ENCODE data around the gene UBAC2.
A peak's percentile ranks its signal among the peaks of the same experiment; 100 is the strongest.

Gene UBAC2

DNA sequence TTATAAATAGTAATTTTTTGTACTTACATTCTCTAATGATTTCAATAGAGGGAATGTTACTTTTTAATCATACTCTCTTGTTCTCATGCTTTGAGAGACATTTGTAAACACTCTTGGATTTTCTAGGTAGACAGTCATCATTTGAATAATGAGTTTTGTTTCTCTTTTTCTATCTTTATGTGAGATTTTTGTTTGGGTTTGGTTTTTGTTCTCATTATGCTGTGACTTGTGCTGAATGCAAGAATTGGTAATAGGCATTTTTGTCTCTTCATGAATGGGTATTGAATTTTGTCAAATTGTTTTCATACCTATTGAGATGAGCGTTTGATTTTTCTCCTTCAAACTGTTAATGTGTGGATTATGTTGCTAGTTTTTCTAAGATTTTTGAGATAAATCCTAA is 163.3 kb downstream of the UBAC2 start:
- DNase-seq = no peak

GRCh38 chr13:99366075-99366987 is 165.7 kb downstream of the UBAC2 start:
- DNase-seq = peak; percentile 35

DNA sequence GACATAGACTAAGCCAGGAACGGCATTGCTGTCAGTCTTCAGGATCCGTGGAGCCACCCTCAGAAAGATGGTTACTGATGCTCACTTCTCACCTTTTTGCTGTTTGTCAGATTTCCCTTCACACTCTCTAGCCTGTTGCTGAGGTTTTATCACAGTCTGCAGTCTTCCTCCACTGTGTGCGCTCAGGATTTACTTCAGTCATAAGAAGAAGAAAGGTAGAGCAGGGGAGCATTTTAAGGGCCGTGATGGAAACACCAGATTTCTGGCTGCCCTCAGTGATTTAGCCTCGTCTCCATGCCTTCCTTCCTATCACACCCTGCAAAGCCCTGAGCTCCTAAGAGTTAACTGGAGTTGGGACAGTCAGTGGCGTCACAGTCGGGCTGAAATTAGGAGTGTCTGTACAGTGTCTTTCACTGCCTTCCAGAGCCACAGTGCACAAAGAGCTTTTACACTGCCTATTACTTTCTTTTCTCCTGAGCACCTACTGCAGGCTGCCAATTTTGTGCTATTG is 166.5 kb downstream of the UBAC2 start:
- peak; percentile 59 for DNase-seq

DNA sequence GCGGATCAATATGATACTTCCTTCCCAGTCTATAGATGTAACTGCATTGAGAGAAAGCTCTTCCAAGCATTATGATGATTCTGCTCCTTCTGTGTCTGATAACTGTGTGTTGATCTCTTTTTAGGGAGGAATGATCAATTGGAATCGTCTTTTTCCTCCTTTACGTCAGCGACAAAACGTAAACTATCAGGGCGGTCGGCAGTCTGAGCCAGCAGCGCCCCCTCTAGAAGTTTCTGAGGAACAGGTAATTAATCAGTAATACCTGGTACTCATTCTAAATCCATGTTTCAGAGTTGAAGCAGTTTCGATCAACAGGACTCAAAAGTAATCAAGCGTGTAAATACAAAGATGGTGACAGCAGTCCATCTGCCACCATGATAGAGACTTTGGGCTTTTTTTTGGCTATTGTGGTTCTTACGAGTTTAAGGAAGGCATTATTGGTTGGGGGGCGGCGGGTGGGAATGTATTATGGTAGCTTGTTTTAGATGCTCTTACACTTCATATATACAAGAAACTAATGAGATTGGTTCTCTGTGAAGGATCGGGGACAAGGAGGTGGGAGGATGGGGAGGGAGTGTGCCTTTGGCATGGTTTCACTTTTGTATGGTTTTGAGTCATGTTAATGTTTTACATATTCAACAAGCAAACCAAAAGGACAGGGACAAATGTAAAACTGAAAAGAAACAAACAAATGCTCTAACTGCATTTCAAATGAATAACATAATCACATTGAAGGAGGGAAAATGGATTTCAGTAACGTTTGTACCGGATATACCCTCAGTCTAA is 167.2 kb downstream of the UBAC2 start:
- DNase-seq = peak; percentile 53

GRCh38 chr13:99370481-99371275 is 170.0 kb downstream of the UBAC2 start:
- DNase-seq = peak; percentile 60

GRCh38 chr13:99371956-99372355 is 171.3 kb downstream of the UBAC2 start:
- peak; percentile 82 for DNase-seq

- DNase-seq = peak; percentile 9
Observed at GRCh38 chr13:99373436-99373835, 172.8 kb downstream of the UBAC2 start.

DNA sequence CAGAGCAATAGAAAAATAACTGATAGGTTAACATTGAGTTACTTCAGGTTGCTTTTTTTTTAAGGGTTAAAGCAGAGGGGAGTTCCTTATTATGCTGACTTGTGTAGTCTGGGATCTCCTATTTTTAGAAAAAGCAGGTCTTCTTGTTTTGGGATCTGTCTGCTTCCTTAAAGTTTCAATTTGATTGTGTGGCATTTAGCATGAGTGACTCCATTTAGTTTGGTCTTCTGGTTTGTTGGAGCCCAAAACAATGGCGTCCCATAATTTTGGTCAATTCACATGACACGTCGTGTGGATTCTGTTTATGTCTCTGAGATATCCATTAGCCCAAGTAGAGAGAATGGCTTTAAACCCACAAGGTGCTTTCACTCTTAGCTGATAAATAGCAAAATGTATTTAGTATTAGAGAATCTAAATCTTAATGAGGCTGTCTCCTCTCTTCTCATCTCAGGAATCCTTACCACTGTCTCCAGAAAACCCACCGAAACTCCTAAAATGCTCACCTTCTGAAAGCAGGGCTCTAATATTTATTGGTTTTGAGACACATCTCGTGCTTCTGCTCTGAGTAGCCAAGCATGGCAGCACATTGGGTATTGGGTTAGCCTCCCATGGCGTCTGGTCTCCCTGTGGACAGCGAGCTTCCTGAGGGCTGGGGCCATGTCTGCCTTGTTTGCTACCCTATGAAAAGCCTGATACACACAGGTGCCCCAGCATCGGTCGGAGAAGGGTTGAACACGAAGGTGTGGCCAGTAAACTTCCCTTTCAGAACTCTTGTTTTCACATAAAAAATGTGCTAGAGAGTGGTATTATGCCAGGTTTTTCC is 173.7 kb downstream of the UBAC2 start:
- DNase-seq = peak; percentile 8

GRCh38 chr13:99374994-99375737 is 174.5 kb downstream of the UBAC2 start:
- DNase-seq = peak; percentile 66

DNA sequence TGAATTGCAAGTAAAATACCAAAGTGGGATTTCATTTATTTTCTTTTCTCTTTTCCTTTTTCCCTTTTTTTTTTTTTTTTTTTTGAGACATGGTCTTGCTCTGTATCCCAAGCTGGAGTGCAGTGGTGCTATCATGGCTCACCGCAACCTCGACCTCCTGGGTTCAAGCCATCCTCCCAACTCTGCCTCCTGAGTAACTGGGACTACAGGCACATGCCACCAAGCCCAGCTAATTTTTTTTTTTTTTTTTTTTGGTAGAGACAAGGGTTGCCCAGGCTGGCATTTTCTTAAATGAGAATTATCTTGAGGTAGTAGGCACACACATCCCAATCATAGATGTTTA is 175.1 kb downstream of the UBAC2 start:
- peak; percentile 3 for DNase-seq

GRCh38 chr13:99376132-99376531 is 175.5 kb downstream of the UBAC2 start:
- peak; percentile 15 for DNase-seq

- peak; percentile 5 for DNase-seq
Observed at GRCh38 chr13:99376924-99377323, 176.3 kb downstream of the UBAC2 start.

- peak; percentile 1 for DNase-seq
Observed at GRCh38 chr13:99377641-99378040, 177.0 kb downstream of the UBAC2 start.

- DNase-seq = peak; percentile 2
Observed at GRCh38 chr13:99378985-99379733, 178.5 kb downstream of the UBAC2 start.

- peak; percentile 3 for DNase-seq
Observed at GRCh38 chr13:99379856-99380801, 179.5 kb downstream of the UBAC2 start.

DNA sequence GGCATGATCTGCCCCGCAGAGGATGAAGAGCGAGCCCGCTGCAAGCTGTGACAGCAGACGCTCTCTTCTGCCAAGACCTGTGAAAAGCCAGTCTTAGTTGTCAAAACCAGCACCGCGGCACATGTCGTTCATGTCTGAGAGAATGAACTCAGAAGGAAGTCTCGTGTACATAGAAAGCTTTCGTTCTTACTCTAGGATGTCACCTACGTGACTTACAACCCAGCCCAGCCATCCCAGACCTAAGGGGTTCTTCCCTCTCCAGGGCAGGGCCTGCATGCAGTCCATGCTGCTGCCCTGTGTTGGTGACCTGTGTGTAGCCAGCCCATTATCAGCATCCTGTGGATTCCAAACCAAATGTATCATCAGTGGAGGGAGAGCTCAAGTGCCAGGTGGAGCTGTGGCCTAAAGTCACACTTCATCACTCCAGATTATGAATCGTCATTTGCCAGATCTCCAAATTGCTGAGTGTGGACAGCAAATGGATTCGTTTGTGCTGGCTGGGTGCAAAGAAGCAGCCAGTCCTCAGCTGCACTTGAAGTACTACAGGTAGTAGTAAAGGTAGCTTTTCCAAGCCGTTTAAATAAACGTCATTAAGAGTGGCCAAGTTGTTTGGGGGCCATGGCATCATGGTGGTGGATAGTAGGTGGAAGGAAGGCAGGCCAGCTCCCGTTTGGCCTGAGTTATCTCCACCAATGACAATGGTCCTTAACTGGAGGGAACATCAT is 180.4 kb downstream of the UBAC2 start:
- peak; percentile 79 for DNase-seq

GRCh38 chr13:99381766-99382165 is 181.1 kb downstream of the UBAC2 start:
- peak; percentile 2 for DNase-seq

- DNase-seq = peak; percentile 66
Observed at GRCh38 chr13:99382428-99383133, 181.9 kb downstream of the UBAC2 start.

Data from CD4-positive, alpha-beta T cell treated with Interleukin-17A for 4 hours (primary cell).